ENCODE results near the gene KRTAP3-1.

- no peak for TF ChIP-seq CTCF (IDR thresholded peaks at IDR 0.05)
- TF ChIP-seq POLR2A (IDR thresholded peaks at IDR 0.05): no peak
These were observed 29.0 kb upstream of the KRTAP3-1 start for GRCh38 chr17:41037853-41038350.
